GM06990 (cell line): Measurements from ENCODE around the gene CNTNAP2.

Experiments
- DNase-seq: peaks from one replicate; pipeline ENCODE4 v3.0.0-alpha.2; 2011; ENCODE audit not compliant: insufficient read length; ENCODE audit errors: extremely low read depth
- H3K27me3 ChIP-seq: replicated peaks from 2 replicates; pipeline ENCODE4 v1.6.0; 2011; ENCODE audit warnings: low read length; ENCODE audit not compliant: control insufficient read depth, insufficient read depth
- H3K36me3 ChIP-seq: 2 replicates; pipeline ENCODE4 v1.5.1; 2011; ENCODE audit warnings: low read length; ENCODE audit not compliant: control insufficient read depth, insufficient read depth
- H3K4me3 ChIP-seq: replicated peaks from 2 replicates; pipeline ENCODE4 v1.5.1; 2011; ENCODE audit warnings: low read depth, mild to moderate bottlenecking, control low read depth, low read length
- CTCF ChIP-seq: IDR thresholded peaks from 2 replicates; pipeline ENCODE4 v1.5.1; 2011; ENCODE audit warnings: low read length, control low read depth, mild to moderate bottlenecking, inconsistent platforms; ENCODE audit not compliant: insufficient read depth, poor library complexity, severe bottlenecking

CNTNAP2 gene

GRCh38 chr7:148434181-148434757 is 2317.7 kb downstream of the CNTNAP2 start:
- H3K36me3 ChIP-seq = no peaks in the 10 kb centered on the region
- no peak for DNase-seq
- H3K27me3 ChIP-seq = no peaks in the 10 kb centered on the region
- no peak overlapping the region for H3K4me3 ChIP-seq
- TF ChIP-seq CTCF = no peak

- no peak for DNase-seq
- no peaks in the 10 kb centered on the region for H3K36me3 ChIP-seq
- no peaks in the 10 kb centered on the region for H3K27me3 ChIP-seq
- TF ChIP-seq CTCF = no peak
- H3K4me3 ChIP-seq = no peak overlapping the region
These were observed 2318.3 kb downstream of the CNTNAP2 start for GRCh38 chr7:148434887-148435286.

- no peaks in the 10 kb centered on the region for H3K27me3 ChIP-seq
- no peaks in the 10 kb centered on the region for H3K36me3 ChIP-seq
- no peak overlapping the region for H3K4me3 ChIP-seq
- no peak for TF ChIP-seq CTCF
- DNase-seq = no peak
These were observed 2319.1 kb downstream of the CNTNAP2 start for GRCh38 chr7:148435715-148436114.

- DNase-seq = no peak
- no peaks in the 10 kb centered on the region for H3K27me3 ChIP-seq
- no peak for TF ChIP-seq CTCF
- no peaks in the 10 kb centered on the region for H3K36me3 ChIP-seq
- H3K4me3 ChIP-seq = no peak overlapping the region
These were observed 2319.5 kb downstream of the CNTNAP2 start for GRCh38 chr7:148436135-148436534.

GRCh38 chr7:148436571-148436970 is 2320.0 kb downstream of the CNTNAP2 start:
- no peak for TF ChIP-seq CTCF
- Histone ChIP-seq H3K36me3 (no peaks in the 10 kb centered on the region), H3K4me3 (no peak overlapping the region), H3K27me3 (no peaks in the 10 kb centered on the region)
- DNase-seq = no peak

- DNase-seq = no peak
- Histone ChIP-seq H3K27me3 (no peaks in the 10 kb centered on the region), H3K4me3 (no peak overlapping the region), H3K36me3 (no peaks in the 10 kb centered on the region)
- no peak for TF ChIP-seq CTCF
These were observed 2320.4 kb downstream of the CNTNAP2 start for GRCh38 chr7:148437043-148437442.
